Activated naive CD4-positive, alpha-beta T cell treated with anti-CD3 and anti-CD28 coated beads, Interleukin-2, amount 50 U/mL, for 72 hours (primary cell): ENCODE measurements around the gene IQGAP2. TPM values are rescaled to one million over a fixed set of nuclear protein-coding genes. Genes with fewer than 3 reads are reported as not detected.
"Not testable (repeated sequence)": the region's sequence is repeated elsewhere in the genome, so short reads cannot be mapped to it uniquely, and the experiment has no call there.

Source experiments
- ATAC-seq, 2 donors: fragments of 150-1000 bp; cut with Tn5 transposase; 2 replicates each; pipeline ENCODE4 v1.10.0; 2021; ENCODE audit warnings: mild to moderate bottlenecking in 2 of 2, moderate library complexity in 2 of 2
- DNase-seq, 2 donors: peaks; one replicate each; pipeline ENCODE4 v3.0.0; 2021 to 2022; ENCODE audit warnings: low spot score in 2 of 2
- H3K27ac Mint-ChIP-seq, 2 donors: one replicate each; pipeline ENCODE4 v1.8.0; 2022; ENCODE audit warnings: mild to moderate bottlenecking in 2 of 2, mixed read lengths in 2 of 2
- H3K36me3 Mint-ChIP-seq, 2 donors: one replicate each; pipeline ENCODE4 v1.8.0; 2022; ENCODE audit warnings: mixed read lengths in 2 of 2
- H3K9me3 Mint-ChIP-seq, 2 donors: one replicate each; pipeline ENCODE4 v1.8.0; 2022; ENCODE audit warnings: mixed read lengths in 2 of 2
- total RNA-seq, 2 donors: library from RNA; stranded (reverse); gene quantifications; one replicate each; pipeline ENCODE4 v1.2.3, GENCODE V29; 2022

Gene IQGAP2
- total RNA-seq, 2 donors from 2014 or later: 42.4 to 62.0 TPM

DNA sequence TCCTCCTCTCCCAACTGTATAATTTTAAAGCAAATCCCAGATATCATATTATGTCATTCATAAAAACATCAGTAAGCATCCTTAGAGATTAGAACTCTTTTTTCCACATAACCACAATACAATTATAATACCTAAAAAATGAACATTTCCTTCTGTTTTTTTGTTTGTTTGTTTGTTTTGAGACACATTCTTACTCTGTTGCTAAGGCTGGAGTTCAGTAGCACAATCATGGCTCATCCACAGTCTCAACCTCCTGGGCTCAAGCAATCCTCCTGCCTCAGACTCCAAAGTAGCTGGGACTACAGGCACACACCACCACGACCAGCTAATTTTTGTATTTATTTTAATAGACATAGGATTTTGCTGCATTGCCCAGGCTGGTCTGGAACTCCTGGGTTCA lies 320.8 kb downstream of the IQGAP2 start:
- no peak for ATAC-seq
- Mint-ChIP-seq H3K9me3 (peaks cover 0 to under 1% of the 10 kb centered on the region in 2 donors), H3K36me3 (peaks cover 0 to under 1% of the 10 kb centered on the region in 2 donors), H3K27ac (no peak overlapping the region)
- no peak for DNase-seq

- DNase-seq: no peak
- Mint-ChIP-seq H3K27ac (no peak overlapping the region), H3K36me3 (peaks cover 7 to 10% of the 10 kb centered on the region in 2 donors), H3K9me3 (peaks cover 0 to 10% of the 10 kb centered on the region in 2 donors)
- no peak for ATAC-seq
Observed at GRCh38 chr5:76724871-76725270, 321.8 kb downstream of the IQGAP2 start.

DNA sequence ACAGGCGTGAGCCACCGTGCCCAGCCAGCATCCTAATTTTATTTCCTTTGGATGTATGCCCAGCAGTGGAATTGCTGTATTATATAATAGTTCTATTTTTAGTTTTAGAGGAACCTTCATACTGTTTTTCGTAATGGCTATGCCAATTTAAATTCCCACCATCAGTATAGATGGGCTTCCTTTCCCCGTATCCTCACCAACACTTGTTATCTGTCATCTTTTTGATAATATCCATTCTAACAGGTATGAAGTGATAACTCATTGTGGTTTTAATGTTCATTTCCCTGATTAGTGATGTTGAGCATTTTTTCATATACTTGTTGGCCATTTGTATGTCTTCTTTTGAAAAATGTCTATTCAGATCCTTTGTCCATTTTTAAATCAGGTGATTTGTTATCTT lies 325.9 kb downstream of the IQGAP2 start:
- H3K9me3 Mint-ChIP-seq: peaks cover 6 to 21% of the 10 kb centered on the region in 2 donors
- H3K36me3 Mint-ChIP-seq: peaks cover 18 to 22% of the 10 kb centered on the region in 2 donors
- ATAC-seq (no peak), DNase-seq (no peak)
- no peak overlapping the region for H3K27ac Mint-ChIP-seq

DNA sequence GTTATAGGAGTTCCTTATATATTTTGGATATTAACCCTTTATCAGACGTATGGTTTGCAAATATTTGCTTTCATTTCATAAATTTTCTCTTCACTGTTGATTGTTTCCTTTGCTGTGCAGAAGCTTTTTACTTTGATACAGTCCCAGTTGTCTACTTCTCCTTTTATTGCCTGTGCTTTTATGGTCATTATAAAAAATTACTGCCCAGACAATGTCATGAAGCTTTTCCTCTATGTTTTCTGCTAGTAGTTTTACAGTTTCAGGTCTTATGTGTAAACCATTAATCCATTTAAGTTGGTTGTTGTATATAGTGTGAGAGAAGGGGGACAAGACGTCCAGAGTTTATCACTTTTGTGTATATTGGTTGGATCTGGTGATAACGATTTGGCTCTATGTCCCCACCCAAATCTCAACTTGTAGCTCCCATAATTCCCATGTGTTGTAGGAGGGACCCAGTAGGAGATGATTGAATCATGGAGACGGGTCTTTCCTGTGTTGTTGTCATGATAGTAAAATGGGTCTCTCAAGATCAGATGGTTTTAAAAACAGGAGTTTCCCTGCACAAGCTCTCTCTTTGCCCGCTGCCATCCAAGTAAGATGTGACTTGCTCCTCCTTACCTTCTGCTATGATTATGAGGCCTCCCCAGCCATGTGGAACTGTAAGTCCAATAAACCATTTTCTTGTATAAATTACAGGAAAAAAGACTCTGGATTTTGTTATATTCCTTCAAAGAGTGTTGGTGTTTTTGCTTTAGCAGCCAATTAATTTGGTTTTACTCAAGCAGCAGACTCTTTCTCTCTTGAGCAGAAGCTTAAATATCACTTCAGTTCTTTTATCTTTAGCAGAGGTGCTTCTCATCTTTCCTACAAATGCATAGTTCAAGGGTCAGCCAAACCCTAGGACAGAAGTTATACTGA lies 326.5 kb downstream of the IQGAP2 start:
- no peak overlapping the region for H3K27ac Mint-ChIP-seq
- DNase-seq (no peak), ATAC-seq (no peak)
- H3K36me3 Mint-ChIP-seq: peaks cover 18 to 22% of the 10 kb centered on the region in 2 donors
- H3K9me3 Mint-ChIP-seq: peaks cover 6 to 21% of the 10 kb centered on the region in 2 donors

DNA sequence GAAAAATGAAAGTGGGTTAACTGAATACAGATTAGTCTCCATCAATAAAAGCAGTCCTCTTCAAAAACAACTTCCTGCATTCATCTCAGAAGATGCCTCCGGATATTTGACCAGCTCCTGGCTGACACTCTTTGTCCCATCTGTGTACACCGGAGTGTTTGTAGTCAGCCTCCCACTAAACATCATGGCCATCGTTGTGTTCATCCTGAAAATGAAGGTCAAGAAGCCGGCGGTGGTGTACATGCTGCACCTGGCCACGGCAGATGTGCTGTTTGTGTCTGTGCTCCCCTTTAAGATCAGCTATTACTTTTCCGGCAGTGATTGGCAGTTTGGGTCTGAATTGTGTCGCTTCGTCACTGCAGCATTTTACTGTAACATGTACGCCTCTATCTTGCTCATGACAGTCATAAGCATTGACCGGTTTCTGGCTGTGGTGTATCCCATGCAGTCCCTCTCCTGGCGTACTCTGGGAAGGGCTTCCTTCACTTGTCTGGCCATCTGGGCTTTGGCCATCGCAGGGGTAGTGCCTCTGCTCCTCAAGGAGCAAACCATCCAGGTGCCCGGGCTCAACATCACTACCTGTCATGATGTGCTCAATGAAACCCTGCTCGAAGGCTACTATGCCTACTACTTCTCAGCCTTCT lies 329.4 kb downstream of the IQGAP2 start:
- peak; percentile 22 to 24 for ATAC-seq

DNA sequence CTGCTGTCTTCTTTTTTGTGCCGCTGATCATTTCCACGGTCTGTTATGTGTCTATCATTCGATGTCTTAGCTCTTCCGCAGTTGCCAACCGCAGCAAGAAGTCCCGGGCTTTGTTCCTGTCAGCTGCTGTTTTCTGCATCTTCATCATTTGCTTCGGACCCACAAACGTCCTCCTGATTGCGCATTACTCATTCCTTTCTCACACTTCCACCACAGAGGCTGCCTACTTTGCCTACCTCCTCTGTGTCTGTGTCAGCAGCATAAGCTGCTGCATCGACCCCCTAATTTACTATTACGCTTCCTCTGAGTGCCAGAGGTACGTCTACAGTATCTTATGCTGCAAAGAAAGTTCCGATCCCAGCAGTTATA lies 329.9 kb downstream of the IQGAP2 start:
- peaks cover 6 to 21% of the 10 kb centered on the region in 2 donors for H3K9me3 Mint-ChIP-seq
- no peak for DNase-seq
- peaks cover 18 to 22% of the 10 kb centered on the region in 2 donors for H3K36me3 Mint-ChIP-seq
- ATAC-seq: peak; percentile 79 to 82
- H3K27ac Mint-ChIP-seq: no peak overlapping the region

More for the DNA sequence above, 329.4 kb downstream of the IQGAP2 start:
- no peak overlapping the region for H3K27ac Mint-ChIP-seq
- DNase-seq: no peak
- peaks cover 18 to 22% of the 10 kb centered on the region in 2 donors for H3K36me3 Mint-ChIP-seq
- peaks cover 6 to 21% of the 10 kb centered on the region in 2 donors for H3K9me3 Mint-ChIP-seq

DNA sequence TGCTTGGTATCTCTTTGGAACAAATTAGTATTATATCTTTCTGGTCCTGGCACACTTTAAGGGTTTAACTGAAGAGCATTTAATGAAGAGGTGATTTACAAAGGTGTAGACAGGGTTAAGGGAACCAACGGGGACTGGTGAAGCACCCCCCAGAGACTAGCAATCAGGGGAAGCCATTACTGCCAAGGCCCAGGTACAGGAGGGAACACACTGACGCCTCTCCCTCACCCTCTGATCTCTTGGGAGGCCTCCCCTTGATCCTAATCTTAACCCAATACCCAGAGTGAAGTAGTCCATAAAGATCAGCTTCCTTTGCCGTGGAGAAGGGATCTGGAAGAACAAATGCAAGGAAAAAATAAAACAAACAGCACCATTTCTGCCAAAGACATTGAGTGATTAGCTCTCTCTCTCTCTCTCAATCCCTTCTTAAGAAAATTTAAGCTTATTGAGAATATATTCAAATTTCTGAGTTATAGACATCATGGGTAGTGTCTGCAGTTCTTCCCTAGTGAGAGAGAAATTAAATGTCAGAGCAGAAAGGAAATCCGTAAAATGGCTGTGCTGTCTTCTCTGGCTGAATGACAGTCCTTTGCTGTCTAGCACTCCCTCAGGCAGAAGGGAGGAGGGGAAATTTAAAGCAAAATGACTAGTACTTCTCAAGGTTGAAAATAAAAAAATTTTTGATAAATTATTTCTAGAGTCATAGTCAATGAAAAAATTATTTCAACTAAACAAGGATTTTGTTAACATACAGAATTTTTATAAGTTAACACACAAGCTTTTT lies 332.9 kb downstream of the IQGAP2 start:
- DNase-seq: no peak
- H3K27ac Mint-ChIP-seq: no peak overlapping the region

DNA sequence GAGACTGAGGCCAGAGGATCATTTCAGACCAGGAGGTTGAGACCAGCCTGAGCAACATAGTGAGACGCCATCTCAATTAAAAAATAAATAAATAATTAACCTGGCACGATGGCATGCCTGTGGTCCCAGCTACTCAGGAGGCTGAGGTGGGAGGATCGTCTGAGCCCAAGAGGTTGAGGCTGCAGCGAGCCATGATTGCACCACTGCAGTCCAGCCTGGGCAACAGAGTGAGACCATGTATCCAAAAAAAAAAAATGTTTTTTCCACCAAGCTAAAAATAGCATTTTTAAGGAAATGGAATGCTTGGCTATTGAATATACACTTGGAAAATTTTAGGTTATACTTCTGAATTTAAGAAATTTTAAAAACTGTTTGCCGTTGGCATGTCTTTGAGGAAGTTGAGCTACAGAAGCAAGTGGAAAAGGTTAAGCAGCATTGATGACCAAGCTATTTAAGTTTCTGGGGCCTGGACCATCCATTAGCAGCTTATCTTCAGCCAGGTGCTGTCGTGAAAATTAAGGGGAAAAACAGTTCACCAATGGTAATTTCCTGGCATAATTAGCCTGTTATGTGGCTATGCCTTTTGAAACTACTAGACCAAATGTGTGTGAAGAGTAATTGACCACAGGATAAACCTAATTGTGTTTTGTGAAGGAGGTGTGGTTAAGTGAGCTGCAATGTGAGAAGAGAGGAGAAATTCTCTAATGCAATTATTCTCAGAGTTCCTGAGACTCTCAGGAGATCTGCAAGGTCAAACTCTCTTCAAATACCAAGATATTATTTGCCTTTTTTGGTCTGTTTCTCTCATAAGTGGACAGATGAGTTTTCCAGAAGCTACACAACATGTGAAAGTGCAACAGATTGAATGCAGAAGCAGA lies 333.8 kb downstream of the IQGAP2 start:
- H3K27ac Mint-ChIP-seq: peak overlapping the region in 1 of 2 donors; percentile 72
- no peaks in the 10 kb centered on the region for H3K36me3 Mint-ChIP-seq
- no peaks in the 10 kb centered on the region for H3K9me3 Mint-ChIP-seq
- DNase-seq: no peak
- ATAC-seq: no peak

More for the DNA sequence above, 332.9 kb downstream of the IQGAP2 start:
- Mint-ChIP-seq H3K9me3 (no peaks in the 10 kb centered on the region), H3K36me3 (peaks cover under 1 to 2% of the 10 kb centered on the region in 2 donors)
- ATAC-seq: no peak

- peak overlapping the region in 1 of 2 donors; percentile 88 for H3K27ac Mint-ChIP-seq
- ATAC-seq (no peak), DNase-seq (no peak)
- H3K9me3 Mint-ChIP-seq: no peaks in the 10 kb centered on the region
- H3K36me3 Mint-ChIP-seq: no peaks in the 10 kb centered on the region
Observed at GRCh38 chr5:76737846-76738245, 334.8 kb downstream of the IQGAP2 start.

- not testable (repeated sequence) for ATAC-seq, H3K9me3 Mint-ChIP-seq, H3K36me3 Mint-ChIP-seq, DNase-seq
- H3K27ac Mint-ChIP-seq: peak overlapping the region in 1 of 2 donors; percentile 6
Observed at GRCh38 chr5:76741506-76741905, 338.4 kb downstream of the IQGAP2 start.

- ATAC-seq: no peak
- no peak for DNase-seq
- H3K27ac Mint-ChIP-seq: no peak overlapping the region
- no peaks in the 10 kb centered on the region for H3K9me3 Mint-ChIP-seq
- H3K36me3 Mint-ChIP-seq: no peaks in the 10 kb centered on the region
Observed at GRCh38 chr5:76742583-76742982, 339.5 kb downstream of the IQGAP2 start.

DNA sequence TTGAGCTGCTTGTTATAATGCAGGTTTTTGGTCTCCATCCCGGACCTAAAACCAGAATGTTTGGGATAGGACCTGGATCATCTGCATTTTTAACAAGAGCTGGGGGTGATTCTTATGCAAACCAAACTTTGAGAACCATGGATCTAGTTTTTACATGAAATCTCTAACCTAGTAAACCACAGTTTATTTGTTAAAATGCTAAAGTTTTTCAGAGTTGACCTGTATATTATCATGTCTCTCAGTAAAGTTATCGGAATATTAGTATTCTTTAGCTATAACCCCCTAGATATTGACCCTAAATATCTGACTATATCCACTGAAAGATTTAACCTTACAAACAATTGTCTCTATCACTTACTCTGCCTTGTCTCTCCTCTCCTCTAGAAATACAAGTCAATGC lies 341.5 kb downstream of the IQGAP2 start:
- Mint-ChIP-seq H3K36me3 (peaks cover 0 to 4% of the 10 kb centered on the region in 2 donors), H3K9me3 (no peaks in the 10 kb centered on the region), H3K27ac (no peak overlapping the region)
- ATAC-seq: no peak
- DNase-seq: no peak

GRCh38 chr5:76745670-76746069 lies 342.6 kb downstream of the IQGAP2 start:
- no peak overlapping the region for H3K27ac Mint-ChIP-seq
- no peaks in the 10 kb centered on the region for H3K9me3 Mint-ChIP-seq

DNA sequence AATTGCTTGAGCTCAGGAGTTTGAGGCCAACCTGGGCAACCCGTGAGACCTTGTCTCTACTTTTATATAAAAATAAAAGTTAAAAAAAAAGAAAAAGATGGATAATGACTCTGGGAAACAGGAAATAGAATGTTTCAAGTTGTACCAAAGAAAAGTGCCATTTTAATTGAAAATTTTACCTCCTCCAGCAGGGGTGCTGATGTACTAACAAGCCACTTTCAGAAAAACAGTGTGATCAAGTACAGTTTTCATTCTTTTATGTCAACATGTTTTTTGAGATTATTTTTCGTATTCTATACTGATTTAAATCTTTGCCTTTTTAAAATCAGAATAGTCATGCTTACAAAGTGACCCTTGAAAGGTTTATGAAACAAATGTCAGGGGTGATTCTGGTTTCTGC lies 343.6 kb downstream of the IQGAP2 start:
- peaks cover 0 to 4% of the 10 kb centered on the region in 2 donors for H3K36me3 Mint-ChIP-seq
- ATAC-seq (no peak), DNase-seq (no peak)
- no peak overlapping the region for H3K27ac Mint-ChIP-seq
- H3K9me3 Mint-ChIP-seq: no peaks in the 10 kb centered on the region

More at GRCh38 chr5:76745670-76746069, 342.6 kb downstream of the IQGAP2 start:
- ATAC-seq (no peak), DNase-seq (no peak)
- peaks cover 0 to 4% of the 10 kb centered on the region in 2 donors for H3K36me3 Mint-ChIP-seq

GRCh38 chr5:76747706-76748105 lies 344.6 kb downstream of the IQGAP2 start:
- H3K36me3 Mint-ChIP-seq: peaks cover 0 to 4% of the 10 kb centered on the region in 2 donors
- no peaks in the 10 kb centered on the region for H3K9me3 Mint-ChIP-seq
- peak overlapping the region in 1 of 2 donors; percentile 53 for H3K27ac Mint-ChIP-seq
- no peak for DNase-seq
- ATAC-seq: no peak

DNA sequence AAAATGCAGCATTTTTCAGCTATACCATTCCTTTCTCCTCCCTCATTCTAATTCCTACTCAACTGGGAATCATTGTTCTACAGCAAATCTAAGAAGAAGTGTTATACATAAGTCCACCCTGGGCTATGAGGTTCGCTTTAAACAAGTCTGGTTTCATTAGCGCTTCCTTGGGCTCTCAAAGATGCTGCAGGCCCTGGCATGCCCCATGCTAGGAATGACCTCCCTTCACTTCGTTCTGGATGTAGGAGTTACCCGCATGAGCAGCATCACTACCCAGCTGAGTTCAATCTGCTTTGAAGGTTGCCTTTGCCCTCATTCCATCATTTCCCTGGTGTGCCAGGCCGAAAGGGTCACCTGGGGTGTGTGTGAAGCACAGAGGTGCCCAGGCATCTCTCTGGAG lies 348.2 kb downstream of the IQGAP2 start:
- no peak overlapping the region for H3K27ac Mint-ChIP-seq
- no peak for ATAC-seq
- H3K36me3 Mint-ChIP-seq: peaks cover 0 to 4% of the 10 kb centered on the region in 2 donors
- DNase-seq: no peak
- H3K9me3 Mint-ChIP-seq: no peaks in the 10 kb centered on the region
